GM18951 (cell line): ENCODE data around the gene DPYD.

Source experiments
- POLR2A ChIP-seq: IDR thresholded peaks from 4 replicates; pipeline ENCODE4 v1.6.1; 2011; ENCODE audit warnings: mild to moderate bottlenecking; ENCODE audit not compliant: insufficient read length, insufficient read depth; ENCODE audit errors: extremely low read depth
- in situ Hi-C: fragments of 300-500 bp; cut with MboI; formaldehyde crosslinking; loops from one replicate; pipeline ENCODE4 v1.12.0; 2022; ENCODE audit warnings: low sequenced_read_pairs, mixed read lengths, inconsistent platforms; ENCODE audit not compliant: unreplicated experiment

Gene DPYD

DNA sequence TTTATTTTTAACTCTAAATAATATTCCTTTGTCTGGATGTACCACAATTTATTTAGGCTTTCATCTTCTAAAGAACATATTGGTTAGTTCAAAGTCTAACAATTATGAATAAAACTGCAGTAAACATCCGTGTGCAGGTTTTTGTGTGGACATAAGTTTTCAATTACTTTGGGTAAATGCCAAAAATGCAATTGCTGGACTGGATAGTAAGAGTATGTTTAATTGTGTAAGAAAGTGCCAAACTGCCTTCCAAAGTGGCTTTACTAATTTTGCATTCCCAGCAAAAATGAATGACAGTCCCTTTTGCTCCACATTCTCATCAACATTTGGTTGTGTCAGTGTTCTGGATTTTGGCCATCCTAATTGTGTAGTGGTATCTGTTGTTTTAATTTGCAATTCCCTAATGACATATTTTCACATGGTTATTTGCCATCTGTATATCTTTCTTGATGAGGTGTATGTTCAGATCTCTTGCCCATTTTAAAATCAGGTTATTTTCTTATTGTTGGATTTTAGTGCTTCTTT lies 113.8 kb downstream of the DPYD start:
- in situ Hi-C loops: no loop called here
- no peak for TF ChIP-seq POLR2A

DNA sequence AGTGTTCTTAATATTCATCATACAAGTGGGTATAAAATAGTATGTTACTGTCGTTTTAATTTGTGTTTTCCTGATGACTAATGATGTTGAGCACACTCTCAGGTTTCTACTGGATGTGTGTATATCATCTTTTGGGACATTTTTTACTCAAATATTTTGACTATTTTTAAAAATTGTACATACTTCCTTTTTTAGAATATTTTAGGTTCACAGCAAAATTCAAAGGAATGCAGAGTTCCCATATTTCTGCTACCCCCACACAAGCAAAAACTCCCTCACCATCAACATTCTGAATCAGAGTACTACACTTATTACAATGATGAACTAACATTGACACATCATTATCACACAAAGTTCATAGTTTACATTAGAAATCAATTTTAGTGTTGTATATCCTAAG lies 114.5 kb downstream of the DPYD start:
- in situ Hi-C loops: no loop called here

DNA sequence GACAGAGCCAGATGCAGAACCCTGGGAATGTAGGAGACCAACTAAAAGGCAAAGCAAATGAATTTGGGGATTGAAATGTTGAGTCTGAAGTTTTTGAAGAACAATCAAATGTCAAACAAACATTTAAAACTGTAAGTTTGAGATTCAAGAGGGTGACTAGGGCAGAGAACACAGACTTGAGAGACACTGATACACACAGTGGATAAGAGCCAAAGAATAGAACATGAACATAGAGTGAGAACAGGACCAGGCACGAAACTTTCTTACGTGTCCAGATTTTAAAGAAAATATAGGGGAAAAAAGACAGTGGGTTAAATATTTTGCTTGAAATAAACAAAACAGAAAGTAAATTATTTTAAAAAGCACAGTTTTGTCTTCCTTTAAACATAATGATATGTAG lies 115.7 kb downstream of the DPYD start:
- in situ Hi-C loops: no loop called here

More for the DNA sequence above, 114.5 kb downstream of the DPYD start:
- TF ChIP-seq POLR2A: no peak

DNA sequence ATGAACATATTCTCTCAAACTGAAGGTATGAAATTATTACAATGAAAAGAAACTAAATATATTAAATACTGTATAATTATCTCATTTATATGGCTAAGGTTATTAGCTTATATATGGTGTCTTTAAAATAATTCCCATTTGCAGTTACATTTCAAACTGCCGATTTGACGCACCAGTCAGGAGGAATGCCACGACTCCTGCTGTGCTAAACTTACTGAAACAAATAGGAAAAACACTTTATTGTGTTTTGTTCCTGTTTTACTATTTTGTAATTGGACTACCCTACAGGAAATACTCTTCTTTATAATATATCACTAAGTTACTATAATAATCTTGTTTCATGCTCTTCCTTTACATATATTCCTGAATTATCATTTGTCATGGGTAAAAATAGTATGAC lies 117.8 kb downstream of the DPYD start:
- in situ Hi-C loops: no loop called here
- no peak for TF ChIP-seq POLR2A

More for the DNA sequence above, 115.7 kb downstream of the DPYD start:
- TF ChIP-seq POLR2A: no peak

DNA sequence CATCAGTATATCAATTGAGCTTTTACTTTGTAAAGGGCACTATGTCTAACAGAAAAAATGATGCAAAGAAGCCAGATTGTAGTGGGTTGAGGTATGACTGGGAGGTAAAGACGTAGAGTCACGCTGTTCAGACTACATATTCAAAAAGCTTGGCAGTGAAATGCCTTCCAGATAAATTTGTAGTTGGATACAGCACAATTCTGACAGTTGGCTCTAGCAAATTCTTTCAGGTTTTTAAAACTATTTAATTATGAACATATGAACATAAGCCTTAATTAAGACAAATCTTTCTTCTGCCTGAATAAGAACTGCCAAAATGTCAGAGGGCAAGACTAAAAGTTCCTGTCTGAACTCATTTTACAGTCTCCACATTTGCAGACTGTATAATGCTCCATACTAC lies 118.8 kb downstream of the DPYD start:
- in situ Hi-C loops: no loop called here
- no peak for TF ChIP-seq POLR2A

DNA sequence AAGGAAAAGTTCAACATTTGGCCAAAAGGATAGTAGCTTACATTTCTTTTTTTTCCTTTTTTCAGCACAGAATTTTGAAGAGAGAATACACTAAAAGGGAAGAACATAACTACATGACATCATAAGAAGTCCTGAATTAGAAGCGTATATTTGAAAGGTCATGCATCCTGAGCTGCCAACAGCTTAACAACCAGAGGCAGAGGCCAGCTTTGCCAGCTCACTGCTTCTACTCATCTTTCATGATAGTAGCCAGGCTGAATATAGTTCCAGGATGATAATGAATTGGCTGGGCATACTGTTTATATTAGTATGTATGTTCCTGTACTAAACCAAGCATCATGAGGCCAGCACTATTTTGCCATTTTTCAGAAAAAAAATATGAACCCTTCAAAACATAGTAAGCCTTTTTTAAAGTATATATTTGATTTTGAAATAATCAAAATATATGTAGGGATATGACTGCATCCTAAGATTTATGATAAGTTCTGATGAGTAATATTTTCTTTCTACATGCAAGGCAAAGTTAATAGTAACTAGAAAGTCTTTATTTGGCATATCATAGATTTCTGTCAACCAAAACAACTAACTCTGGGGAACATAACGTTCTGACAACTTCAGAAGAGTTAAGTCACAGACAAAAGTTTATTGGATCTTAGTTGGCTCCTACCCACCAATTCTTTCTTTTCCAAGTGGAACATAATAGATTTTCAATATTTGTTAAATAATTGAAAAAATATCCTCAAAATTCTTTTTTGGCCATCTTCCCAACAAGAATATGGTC lies 123.2 kb downstream of the DPYD start:
- no peak for TF ChIP-seq POLR2A

DNA sequence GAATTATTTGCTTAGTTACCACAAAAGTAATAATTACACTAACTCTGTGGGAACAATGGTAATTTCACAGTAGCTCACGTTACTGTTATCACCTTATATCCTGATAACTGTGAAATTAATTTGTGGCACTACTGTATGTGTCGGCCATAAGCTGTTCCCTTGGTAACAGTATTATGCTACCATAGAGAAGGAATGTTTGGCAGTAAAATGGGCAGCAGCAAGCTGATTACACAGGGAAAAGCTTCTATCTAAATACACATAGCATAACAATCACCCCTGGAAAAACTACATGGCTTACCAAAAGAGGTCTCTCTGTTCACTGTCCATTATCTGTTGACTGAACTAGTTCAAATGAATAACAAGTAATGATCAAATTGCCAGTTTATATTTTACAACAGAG lies 124.1 kb downstream of the DPYD start:
- no peak for TF ChIP-seq POLR2A
- in situ Hi-C loops: no loop called here

More for the DNA sequence above, 123.2 kb downstream of the DPYD start:
- in situ Hi-C loops: no loop called here

DNA sequence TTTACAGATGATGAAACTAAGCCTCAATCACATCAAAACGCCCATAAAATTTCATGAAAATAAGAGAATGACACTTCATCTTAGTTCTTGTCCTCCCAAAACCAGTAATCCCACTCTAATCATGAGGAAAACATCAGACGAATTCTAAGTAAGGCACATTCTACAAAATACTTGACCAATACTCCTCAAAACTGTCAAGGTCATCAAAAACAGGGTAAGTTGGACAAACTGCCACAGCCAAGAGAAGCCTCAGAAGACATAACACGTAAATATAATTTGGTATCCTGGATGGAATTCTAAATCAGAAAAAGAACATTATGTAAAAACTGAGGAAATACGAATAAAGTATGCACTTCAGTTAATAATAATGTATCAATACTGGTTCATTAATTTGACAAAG lies 128.2 kb downstream of the DPYD start:
- in situ Hi-C loops: no loop called here
- no peak for TF ChIP-seq POLR2A

DNA sequence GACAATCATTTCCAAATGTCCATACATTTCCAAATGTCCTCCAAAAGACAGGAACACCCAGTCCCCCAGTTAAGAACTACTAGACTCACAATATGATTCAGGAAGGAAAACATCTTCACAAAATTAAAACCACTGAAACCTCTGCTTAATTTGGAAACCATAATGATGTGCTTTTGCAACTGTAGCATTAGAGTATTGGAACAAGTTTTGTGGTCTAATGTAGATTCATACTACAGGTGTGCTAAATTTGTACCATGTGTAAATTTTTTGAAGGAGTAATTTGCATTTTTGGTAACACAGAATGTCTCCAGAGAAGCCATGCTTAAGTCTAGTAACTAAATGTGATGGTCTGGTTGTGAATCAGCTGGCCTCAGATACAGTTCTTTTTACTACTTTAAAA lies 129.6 kb downstream of the DPYD start:
- TF ChIP-seq POLR2A: no peak
- in situ Hi-C loops: no loop called here

DNA sequence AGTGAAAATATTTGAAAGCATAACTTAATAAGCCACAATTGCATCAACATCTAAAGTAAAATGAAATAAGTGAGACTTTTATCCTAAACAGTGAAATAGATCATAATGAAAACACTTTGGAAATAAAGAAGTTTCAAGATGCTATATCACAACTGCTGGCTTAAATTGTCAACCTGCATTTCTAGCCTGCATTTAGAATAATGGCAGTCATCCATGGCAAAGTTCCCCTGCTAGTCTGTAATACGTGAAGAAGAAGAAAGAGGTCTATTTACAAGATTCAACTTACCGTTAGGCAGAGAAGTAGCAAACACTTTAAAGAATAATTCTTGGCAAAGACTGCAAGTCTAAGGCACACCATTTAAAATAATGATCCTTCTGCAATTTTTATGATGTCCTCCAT lies 133.6 kb downstream of the DPYD start:
- no peak for TF ChIP-seq POLR2A
- in situ Hi-C loops: no loop called here

DNA sequence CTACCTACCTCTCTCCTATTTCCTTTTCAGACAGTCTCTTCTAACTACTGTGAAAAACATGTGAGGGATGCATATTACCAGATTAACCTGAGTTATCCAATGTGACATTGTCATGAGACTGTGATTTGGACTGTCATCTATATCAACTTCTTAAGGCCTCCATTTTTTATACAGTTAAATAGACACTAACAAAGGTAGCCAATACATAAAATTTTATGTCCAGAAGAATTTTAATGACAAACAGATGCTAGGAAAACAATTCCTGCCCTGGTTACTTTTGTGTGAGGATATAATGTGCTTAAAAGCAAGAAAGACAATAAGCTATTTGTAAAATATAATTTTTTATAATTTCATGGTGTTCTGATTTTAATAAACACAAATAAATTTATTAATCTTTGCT lies 136.2 kb downstream of the DPYD start:
- no peak for TF ChIP-seq POLR2A
- in situ Hi-C loops: no loop called here

DNA sequence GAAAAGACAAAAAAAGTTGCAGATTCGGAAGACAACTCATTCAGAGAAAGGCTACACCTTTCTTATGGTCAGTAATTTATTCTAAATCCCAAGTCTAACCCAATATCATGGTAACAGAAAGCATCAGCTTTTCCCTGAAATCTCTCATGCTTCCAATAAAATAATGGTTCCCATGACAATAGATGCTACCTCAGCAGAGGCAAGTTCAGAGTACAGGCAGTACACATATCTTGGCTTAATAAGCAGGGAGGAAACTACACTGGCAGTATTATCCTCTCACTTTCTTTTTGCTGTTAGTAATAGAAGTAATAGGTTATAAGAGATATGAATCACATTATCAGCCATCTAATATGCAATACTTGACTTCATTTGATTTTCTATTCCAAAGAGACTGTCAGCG lies 137.1 kb downstream of the DPYD start:
- no peak for TF ChIP-seq POLR2A
- in situ Hi-C loops: no loop called here

DNA sequence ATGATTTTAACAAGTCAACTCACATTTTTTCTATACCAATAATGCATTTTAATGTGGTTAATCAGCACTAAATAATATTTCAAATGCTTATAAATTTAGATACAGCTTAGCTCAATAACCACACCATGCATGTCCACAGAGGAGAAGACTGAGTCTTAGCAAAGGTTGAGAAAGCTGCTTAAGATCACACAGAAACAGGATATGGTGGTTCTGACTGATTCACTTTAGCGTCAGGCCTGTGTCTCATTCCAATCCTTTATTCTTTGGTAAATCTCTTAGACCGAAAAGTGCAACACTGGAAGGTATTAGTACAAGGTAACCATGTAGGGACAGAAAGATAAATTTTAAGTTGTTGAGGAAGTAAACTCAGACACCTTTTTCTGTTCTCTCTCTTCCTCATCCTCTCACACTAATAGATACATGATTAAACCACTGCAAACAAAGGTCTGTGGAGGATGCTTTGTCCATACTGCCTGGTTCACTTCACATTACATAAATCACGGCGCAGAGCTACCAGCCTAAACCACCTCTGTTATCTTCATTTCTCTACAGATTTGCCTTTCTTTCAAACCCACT lies 139.0 kb downstream of the DPYD start:
- in situ Hi-C loops: no loop called here
- TF ChIP-seq POLR2A: no peak

DNA sequence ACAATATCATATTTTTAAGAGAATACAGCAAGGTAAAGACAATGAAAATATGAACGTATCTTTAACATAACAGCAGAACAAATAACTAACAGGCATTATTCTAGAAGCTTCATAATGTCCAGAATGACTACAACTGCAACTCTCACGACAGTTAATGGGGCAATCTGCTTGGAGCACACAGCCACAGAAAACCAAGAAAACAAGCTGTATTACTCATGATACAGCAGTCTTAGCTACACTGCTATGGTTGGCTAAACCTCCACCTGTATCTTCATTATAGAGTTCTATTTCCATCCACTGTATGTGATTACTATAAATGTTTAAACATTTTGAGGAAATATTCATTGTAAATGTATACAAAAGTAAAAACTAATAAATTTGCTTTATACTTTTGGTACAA lies 139.9 kb downstream of the DPYD start:
- no peak for TF ChIP-seq POLR2A

More for the DNA sequence above, 139.9 kb downstream of the DPYD start:
- in situ Hi-C loops: no loop called here
